Measurements from ENCODE around the gene ZFP64. TPM values are rescaled to one million over a fixed set of nuclear protein-coding genes. Genes with fewer than 3 reads are reported as not detected.

The ZFP64 gene
- polyA plus RNA-seq, 2 of the 4 experiments (the other 2 are of a cell fraction), result 14.4 to 22.0 TPM

- DNase-seq (ENCODE audit: low read depth in 1 of 2, low spot score in 1 of 2) (no peak), ATAC-seq (no peak; a peak in 1 of 6 replicates), FAIRE-seq (no peak)
- TF ChIP-seq JUNB (IDR thresholded peaks at IDR 0.05), result no peak
- no peak for TF ChIP-seq HOXB13 (CRISPR knock-in tag; IDR thresholded peaks at IDR 0.05; ENCODE audit: low read depth)
- TF ChIP-seq MAFK (IDR thresholded peaks at IDR 0.05; ENCODE audit: partially characterized antibody), result no peak
- no peak for TF ChIP-seq HOXA7 (CRISPR knock-in tag; IDR thresholded peaks at IDR 0.05)
- no peak for TF ChIP-seq CBX2 (IDR thresholded peaks at IDR 0.05; ENCODE audit: borderline replicate concordance, low read depth)
- no peak for TF ChIP-seq RFX5 (IDR thresholded peaks at IDR 0.05)
- TF ChIP-seq POLR2A (IDR thresholded peaks at IDR 0.05; ENCODE audit: low read length), result no peak
- no peak for TF ChIP-seq ZC3H11A (IDR thresholded peaks at IDR 0.05)
- TF ChIP-seq ZSCAN20 (CRISPR knock-in tag; IDR thresholded peaks at IDR 0.05), result no peak
- no peak for TF ChIP-seq USF2 (IDR thresholded peaks at IDR 0.05)
- no peak overlapping the region for H3K27ac ChIP-seq
- POLR2A ChIA-PET, result no interaction called here
- H3K4me1 ChIP-seq, result no peaks in the 10 kb centered on the region
- H3K4me2 ChIP-seq, result no peak overlapping the region
- peaks cover 4% of the 10 kb centered on the region; the same call in 1 of the 3 replicates for H3K9me3 ChIP-seq
- H3K4me3 ChIP-seq, result no peak overlapping the region
- CTCF ChIA-PET, result interaction anchor here (2.1 kb wide), 1 partner anchor 16 kb away, joined by 6 read pairs; the partner anchor contains the start of gene ZFP64
- 82% methylated on average over 3 of the region's 3 CpGs for WGBS (ENCODE audit: missing lambda C conversion rate)
These were observed 15.6 kb upstream of the ZFP64 start for GRCh38 chr20:52207020-52207810.

GRCh38 chr20:52204136-52204535, 12.6 kb upstream of the ZFP64 start:
- FAIRE-seq, result no peak
- no peaks in the 10 kb centered on the region for H3K9me3 ChIP-seq
- DNase-seq (ENCODE audit: low read depth in 1 of 2, low spot score in 1 of 2), result peak in 1 of 2 experiments; percentile 32
- 0 out of 3 replicates have a peak, but pooled peaks cover 6% of the 10 kb centered on the region for H3K4me1 ChIP-seq
- ChIA-PET POLR2A (no interaction called here), CTCF (interaction anchor here (0.6 to 1.5 kb wide), 3 partner anchors 13 to 362 kb away, joined by 3 to 6 read pairs (median 4); partner anchors contain the start of gene ZFP64)
- WGBS (ENCODE audit: missing lambda C conversion rate), result 78% methylated on average over 5 of the region's 5 CpGs
- no peak for TF ChIP-seq HEYL (CRISPR knock-in tag; IDR thresholded peaks at IDR 0.05)
- TF ChIP-seq CHD2 (IDR thresholded peaks at IDR 0.05; ENCODE audit: low read length, partially characterized antibody), result no peak
- 0 out of 2 replicates have a peak, but pooled peaks have one; percentile 19 for TF ChIP-seq USF2 (IDR thresholded peaks at IDR 0.05)
- no peak for TF ChIP-seq CHD4 (IDR thresholded peaks at IDR 0.05; ENCODE audit: borderline replicate concordance)
- no peak for TF ChIP-seq KDM1A (IDR thresholded peaks at IDR 0.05; ENCODE audit: low read depth)
- no peak overlapping the region for H3K4me3 ChIP-seq
- H3K4me2 ChIP-seq, result no peak overlapping the region
- ATAC-seq, result no peak
- H3K27ac ChIP-seq, result no peak overlapping the region

- ATAC-seq (no peak), FAIRE-seq (no peak), DNase-seq (ENCODE audit: low read depth in 1 of 2, low spot score in 1 of 2) (no peak)
- TF ChIP-seq MAZ (IDR thresholded peaks at IDR 0.05; ENCODE audit: borderline replicate concordance, low read depth, low read length) (no peak), REST (IDR thresholded peaks at IDR 0.05) (no peak), SMC3 (IDR thresholded peaks at IDR 0.05) (no peak)
- no peak overlapping the region for H3K4me2 ChIP-seq
- 70% methylated on average over 2 of the region's 2 CpGs for WGBS (ENCODE audit: missing lambda C conversion rate)
- H3K27ac ChIP-seq, result no peak overlapping the region
- ChIA-PET CTCF (interaction anchor here (1.4 to 1.5 kb wide), 2 partner anchors 10 to 15 kb away, joined by 3 to 6 read pairs; partner anchors contain the start of gene ZFP64), POLR2A (no interaction called here)
- H3K9me3 ChIP-seq, result no peaks in the 10 kb centered on the region
- H3K4me1 ChIP-seq, result 0 out of 3 replicates have a peak, but pooled peaks cover 6% of the 10 kb centered on the region
- no peak overlapping the region for H3K4me3 ChIP-seq
These were observed 9.8 kb upstream of the ZFP64 start for GRCh38 chr20:52201395-52201794.

Data from A549 (cell line).